T-helper 2 cell (primary cell): ENCODE results near the gene ITPK1.
A peak's percentile ranks its signal among the peaks of the same experiment; 100 is the strongest.
"Not testable (repeated sequence)": the region's sequence is repeated elsewhere in the genome, so short reads cannot be mapped to it uniquely, and the experiment has no call there.

Experiments
- DNase-seq, 5 experiments: peaks; one replicate each; pipeline versions ENCODE4 v3.0.0 to v3.0.0-alpha.2; 2012 to 2022

Gene ITPK1

GRCh38 chr14:93082576-93083001, 33.1 kb downstream of the ITPK1 start:
- no peak for DNase-seq

DNA sequence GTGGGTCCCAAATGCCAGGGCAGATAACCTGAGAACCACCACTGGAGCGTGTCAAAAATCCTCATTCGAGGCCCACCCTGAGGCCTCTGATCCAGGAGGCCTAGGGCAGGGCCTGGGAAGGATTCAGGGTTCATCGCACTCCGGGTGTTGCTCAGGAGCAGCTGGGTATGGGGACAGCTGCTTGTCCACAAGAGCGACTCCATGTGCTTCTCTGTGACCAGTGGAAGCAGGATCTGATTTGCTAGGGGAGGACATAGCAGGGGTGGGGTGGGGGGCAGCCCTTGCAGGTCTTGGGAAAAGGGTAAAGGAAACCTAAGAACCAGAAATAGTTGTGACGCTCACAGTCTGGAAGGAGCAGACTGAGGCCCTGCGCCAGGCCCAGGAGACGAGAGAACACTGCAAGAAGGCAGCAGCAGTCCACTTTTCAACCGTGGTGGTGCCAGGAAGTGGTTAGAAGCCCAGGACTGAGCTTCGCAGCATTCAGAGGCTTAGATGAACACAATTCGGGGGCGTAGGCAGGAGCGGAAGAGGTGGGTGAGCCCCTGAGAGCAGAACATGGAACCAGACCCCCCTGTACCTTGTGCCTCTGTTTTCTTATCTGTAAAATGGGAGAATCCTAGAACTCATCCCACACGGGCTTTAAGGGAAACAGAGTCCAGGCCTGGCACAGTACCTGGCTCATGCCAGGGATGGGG, 33.7 kb downstream of the ITPK1 start:
- DNase-seq, result peak in 2 of 5 experiments; percentile 26 to 58

DNA sequence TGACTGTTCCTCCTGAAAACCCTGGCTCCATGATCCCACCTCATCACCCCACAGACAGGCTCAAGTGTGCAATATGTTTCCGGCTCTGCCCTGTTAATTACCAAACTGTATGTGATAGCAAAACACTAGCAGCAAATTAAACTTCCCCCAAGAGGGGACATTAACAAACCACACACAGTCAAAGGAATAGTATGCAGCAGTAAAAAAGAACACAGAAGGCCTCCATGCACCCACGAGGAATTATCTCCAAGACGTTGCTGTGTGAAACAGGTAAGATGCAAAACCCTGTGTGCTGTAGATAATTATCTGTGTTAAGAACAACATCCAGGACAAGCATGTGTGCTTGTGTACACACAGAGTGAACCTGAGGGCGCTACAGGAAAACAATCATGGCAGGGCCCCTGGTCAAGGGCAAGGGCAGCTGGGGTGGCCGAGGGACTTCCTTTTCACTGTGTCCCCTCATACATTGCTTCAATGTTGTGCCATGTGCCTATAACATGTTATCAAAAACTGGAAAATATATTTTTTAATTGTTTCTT, 35.8 kb downstream of the ITPK1 start:
- no peak for DNase-seq

DNA sequence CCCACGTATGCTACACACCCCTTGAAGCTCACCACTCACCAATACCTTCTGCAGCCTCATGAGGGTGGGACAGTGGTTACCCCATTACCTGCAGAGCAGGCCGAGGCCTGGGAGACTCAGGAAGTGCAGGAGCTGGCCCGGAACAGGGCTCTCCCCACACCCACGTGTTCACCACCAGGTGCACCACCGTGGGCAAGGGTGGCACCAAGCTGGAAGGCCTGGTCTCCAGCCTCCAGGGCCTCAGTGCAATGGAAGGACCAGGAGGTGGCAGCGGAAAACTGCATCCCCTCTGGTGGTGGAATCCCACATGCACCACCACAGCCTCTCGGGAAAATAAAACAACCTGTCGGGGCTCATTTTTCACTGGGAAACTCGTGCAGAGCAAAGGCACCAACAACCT, 36.4 kb downstream of the ITPK1 start:
- no peak for DNase-seq

DNA sequence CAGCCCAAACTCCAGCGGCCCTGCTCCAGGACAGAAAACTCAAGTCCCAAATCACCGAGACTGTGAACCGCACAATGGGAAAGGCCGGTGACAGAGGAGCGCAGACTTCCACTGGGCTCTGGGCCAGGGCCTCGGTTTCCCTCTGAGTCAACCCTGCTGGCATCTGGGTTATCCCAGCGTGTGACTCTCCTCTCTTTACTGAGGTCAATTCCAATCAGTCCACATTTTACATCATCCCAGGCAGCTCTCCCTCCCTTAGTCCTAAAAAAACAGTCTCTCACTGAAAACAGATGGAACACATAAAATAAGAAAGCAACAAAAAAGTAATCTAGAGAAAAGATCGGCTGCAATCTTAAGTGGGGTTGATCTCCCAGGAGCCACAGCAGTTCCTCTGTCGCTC, 36.9 kb downstream of the ITPK1 start:
- no peak for DNase-seq

DNA sequence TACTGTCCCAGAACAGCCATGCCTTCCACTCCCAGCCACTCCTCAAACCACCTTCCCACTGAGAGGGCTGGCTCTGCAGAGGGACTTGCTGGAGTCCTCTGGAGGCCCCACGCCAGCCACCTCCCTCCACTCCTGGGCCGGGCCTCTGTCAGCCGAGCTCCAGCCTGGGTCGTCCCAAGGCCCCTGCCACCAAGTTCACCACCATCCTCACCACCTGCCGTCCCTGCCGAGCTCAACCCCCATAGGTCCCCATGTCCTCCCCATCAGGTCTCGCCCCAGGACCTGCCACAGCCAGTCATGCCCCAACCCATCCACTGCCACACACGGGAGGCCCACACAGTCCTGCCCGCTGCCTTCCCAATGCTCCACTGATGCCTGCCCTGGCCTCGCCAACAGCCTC, 39.0 kb downstream of the ITPK1 start:
- no peak for DNase-seq

GRCh38 chr14:93075891-93076290, 39.8 kb downstream of the ITPK1 start:
- no peak for DNase-seq

GRCh38 chr14:93073910-93074769, 41.6 kb downstream of the ITPK1 start:
- no peak for DNase-seq

DNA sequence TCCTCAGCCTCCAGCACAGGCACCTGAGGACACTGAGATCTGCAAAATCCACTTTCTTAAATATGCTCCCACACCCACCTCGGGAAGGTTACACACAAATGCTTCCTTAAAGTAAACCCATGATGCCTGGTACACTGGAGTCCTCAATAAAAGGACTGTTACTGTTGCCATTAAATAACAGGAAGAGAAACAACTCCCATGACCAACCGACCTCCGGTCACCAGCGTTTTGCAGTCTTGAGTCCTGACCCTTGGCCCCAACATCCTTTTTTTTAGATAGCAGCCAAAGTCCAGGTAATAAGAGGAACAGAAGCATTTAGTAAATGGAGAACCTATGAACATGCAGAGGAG, 42.4 kb downstream of the ITPK1 start:
- DNase-seq, result no peak

GRCh38 chr14:93072659-93073357, 42.9 kb downstream of the ITPK1 start:
- no peak for DNase-seq

DNA sequence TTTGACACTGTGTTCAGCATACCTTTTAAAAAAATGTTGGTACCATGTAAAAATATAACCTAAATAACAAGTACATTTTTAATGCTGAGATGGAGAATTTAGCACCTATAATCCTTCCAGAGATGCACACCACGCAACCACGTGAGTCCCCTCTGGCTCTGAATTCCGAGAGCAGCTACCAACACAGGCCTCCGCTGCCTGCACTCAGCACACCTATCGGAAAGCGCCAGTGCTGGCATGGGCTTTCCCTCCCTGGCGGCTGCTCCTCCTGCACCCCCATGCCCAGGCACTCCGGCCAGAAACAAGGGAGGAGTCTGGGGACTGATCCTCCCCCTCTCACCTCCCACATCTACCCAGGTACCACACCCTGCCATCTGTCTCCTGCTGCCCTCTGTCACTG, 47.0 kb downstream of the ITPK1 start:
- DNase-seq, result no peak

GRCh38 chr14:93067088-93067487, 48.6 kb downstream of the ITPK1 start:
- DNase-seq, result no peak

- peak in 1 of 5 experiments; percentile 15 for DNase-seq
These were observed 50.4 kb downstream of the ITPK1 start for GRCh38 chr14:93065272-93065730.

DNA sequence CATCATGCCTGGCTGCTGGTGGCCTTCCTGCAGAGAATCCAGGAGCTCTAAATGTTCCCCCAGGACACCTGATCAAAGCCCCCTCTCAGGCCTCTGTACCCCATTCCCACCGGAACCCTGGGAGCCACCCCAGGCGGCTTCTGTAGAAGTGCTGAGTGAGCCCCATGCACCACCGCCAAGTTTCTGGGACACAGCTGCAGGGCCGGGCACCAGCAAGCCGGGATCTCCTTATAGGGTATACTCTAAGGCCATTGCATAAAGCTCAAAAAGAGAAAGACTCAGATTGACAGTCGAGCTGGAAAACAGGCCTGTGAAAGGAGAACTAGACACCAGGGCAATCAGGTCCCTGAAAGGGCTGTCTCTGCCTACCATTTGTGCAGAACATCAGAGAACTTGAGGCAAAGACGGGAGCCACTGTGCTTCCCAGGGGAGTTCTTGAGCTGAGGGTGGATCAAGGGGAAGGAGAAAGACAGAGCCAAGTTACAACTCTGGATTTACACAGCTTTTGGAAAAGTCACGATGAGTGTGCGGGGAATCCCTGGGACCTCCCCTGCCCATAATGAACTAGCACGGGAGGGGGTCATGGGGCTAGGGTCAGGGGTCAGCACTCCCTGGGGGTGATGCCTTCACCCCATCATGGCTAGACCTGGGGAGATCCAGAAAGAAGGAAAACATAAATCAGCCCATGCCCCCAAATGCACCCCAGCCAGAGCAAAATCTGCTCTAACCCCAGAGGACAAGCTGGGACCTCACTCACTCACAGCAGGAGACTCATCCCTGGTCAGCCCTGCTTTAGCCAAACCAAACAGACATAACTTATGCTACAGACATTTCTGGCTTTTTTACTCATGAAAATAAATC, 51.1 kb downstream of the ITPK1 start:
- DNase-seq, result no peak

DNA sequence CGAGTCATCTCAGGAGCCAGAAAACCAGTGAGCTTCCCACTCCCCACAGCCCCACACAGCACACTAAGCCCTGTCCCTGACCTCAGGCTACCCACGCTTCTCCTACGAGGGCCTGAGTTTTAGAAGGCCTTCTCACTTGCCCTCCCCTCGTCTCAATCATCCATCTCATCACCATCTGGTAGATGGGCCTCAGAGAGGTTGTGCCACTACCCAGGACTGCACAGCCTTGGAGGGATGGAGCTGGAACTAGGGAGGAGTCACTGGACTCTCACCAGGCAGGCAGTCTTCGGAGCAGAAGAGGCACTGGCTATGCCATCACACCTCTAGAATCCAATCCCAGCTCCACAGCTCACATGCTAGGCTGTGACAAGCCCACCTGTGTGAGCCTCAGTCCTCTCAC, 52.3 kb downstream of the ITPK1 start:
- DNase-seq, result no peak

GRCh38 chr14:93062890-93063289, 52.8 kb downstream of the ITPK1 start:
- DNase-seq, result no peak

DNA sequence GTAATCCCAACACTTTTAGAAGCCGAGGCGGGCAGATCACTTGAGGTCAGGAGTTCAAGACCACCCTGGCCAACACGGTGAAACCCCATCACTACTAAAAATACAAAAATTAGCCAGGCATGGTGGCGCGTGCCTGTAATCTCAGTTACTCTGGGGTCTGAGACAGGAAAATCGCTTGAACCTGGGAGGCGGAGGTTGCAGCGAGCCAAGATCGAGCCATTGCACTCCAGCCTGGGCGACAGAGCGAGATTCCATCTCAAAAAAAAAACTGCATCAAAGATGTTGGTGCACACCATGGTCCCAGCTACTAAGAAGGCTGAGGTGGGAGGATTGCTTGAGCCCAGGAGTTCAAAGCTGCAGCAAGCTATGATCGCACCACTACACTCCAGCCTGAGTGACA, 53.7 kb downstream of the ITPK1 start:
- DNase-seq, result not testable (repeated sequence)

DNA sequence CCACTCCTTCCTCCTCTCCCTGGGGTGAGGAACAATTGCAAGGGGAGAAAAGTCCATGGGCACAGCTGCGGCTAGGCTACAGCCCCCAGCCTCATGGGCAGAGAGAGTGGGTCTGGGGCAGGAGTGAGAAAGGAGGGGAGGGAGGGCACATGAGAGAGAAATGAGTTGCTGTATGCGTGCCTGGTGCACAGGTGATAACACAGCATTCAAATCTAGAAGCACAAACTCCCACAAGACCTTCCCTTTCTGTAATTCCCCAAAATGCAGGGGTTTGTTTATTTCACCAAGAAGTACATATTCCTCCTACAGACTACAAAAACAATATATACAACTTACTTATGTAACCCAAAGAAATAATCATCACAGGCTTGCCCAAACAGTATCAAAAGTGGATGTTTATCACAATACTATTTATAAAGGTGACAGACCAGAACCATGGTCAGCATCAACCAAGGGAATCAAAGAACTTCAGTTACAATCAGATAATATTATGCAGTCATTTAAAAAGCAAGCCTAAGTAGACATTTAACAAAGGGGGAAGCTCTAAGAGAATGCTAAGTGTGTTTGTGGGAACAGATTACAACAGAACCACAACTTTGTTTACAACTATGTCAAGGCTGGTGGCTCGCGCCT, 54.2 kb downstream of the ITPK1 start:
- DNase-seq, result no peak

- no peak for DNase-seq
These were observed 54.9 kb downstream of the ITPK1 start for GRCh38 chr14:93060841-93061240.

DNA sequence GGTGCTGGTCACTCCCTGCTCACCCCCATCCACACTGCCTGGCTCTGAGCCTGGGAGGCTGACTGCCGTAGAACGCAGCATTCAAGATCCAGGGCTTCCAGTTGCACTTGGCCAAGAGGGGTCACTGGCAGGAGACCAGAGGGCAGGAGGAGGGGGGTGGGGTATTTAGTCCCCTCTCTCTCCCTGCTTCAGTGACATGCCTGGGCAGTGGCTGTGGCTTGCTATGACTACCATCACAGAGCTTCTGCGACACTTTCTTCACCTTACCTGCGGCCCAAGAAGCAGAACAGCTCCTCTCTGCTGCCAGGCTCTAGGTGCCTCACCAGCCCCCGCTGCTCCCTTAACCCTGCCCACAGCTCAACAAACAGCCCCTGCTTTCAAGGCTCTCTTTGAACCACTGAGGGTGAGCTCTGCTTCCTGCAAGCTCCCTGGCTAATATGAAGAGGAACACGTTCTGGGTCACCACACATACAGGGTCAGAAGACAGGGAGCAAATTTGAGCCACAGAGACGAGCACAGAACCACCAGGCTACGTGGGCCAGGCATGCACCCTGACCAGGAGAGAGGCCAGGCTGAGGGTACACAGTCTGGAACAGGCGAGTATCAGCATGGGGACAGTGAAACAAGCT, 55.7 kb downstream of the ITPK1 start:
- no peak for DNase-seq

- DNase-seq, result no peak
These were observed 56.5 kb downstream of the ITPK1 start for GRCh38 chr14:93059260-93059659.
